ENCODE results near the gene CARD8.

The CARD8 gene

GRCh38 chr19:48171710-48172109, 84.0 kb downstream of the CARD8 start:
- no peak for DNase-seq (ENCODE audit: low read depth in 4 of 4, low spot score in 1 of 4)

- DNase-seq (ENCODE audit: low read depth in 4 of 4, low spot score in 1 of 4) = no peak
Observed at GRCh38 chr19:48170817-48171347, 84.8 kb downstream of the CARD8 start.

GRCh38 chr19:48169939-48170803, 85.5 kb downstream of the CARD8 start, which contains the start of the genes LIG1 and ZSWIM9:
Gene LIG1 (minus strand): TSS chr19:48170344. CDS start chr19:48165566, 4,778 bp downstream.
Gene ZSWIM9 (plus strand): TSS chr19:48170680. CDS start chr19:48171803, 1,123 bp downstream.
- DNase-seq (ENCODE audit: low read depth in 4 of 4, low spot score in 1 of 4) = peak; percentile 77 to 88 (median 85)

- peak; percentile 81 to 97 (median 90) for DNase-seq (ENCODE audit: low read depth in 4 of 4, low spot score in 1 of 4)
Observed at GRCh38 chr19:48169578-48169938, 86.2 kb downstream of the CARD8 start.

GRCh38 chr19:48168689-48169088, 87.0 kb downstream of the CARD8 start:
- no peak for DNase-seq (ENCODE audit: low read depth in 4 of 4, low spot score in 1 of 4)

- DNase-seq (ENCODE audit: low read depth in 4 of 4, low spot score in 1 of 4) = no peak
Observed at GRCh38 chr19:48158210-48158790, 97.4 kb downstream of the CARD8 start.
